D721Med (cell line): ENCODE results near the gene EPN3.

Source experiments
- DNase-seq: peaks from one replicate; pipeline ENCODE4 v3.0.0; 2011; ENCODE audit warnings: low spot score; ENCODE audit not compliant: insufficient read length
- FAIRE-seq: peaks from 2 replicates; lab custom pipeline; 2011; peaks lifted over from hg19 to GRCh38; lab: Jason Lieb, UNC
- TF ChIP-seq, protein P1 (sequence below): IDR thresholded peaks from 2 replicates; pipeline ENCODE4 v1.5.1; 2012; ENCODE audit warnings: mild to moderate bottlenecking, control low read depth; ENCODE audit not compliant: insufficient read depth; ENCODE audit errors: missing control alignments

The EPN3 gene

DNA sequence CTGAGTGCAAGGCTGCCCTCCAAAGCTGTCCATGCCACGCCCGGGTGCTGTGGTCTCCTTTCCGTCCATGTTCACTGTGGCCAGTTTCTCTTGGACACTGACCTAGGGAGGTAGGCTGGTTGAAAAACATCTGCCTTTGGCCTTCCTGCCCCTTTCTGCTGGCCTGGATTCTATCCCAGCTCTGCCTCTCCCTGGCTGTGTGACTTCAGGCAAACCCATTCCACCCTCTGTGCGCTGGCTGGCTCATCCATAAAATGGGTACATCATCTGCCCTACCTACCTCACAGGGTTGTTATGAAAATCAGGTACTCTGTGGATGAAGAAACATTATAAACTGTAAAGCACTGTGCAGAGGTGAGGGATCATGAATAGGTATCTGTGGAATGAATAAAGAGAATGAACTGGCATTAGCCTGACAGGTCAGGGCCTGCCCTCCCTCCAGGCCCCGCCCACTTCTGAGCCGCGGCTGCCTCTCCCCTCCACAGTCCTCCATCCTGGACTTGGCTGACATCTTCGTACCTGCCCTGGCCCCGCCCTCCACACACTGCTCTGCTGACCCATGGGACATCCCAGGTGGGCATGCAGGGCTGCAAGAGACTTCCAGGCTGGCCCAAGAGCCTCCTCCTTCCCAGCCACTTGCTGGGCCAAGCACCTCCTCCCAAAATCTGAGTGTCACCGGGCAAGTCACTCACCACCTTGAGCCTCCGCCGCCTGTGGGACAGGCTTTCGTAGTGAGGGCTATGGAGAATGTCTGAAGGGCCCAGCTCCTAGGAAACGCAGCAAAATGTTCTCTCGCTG, 7.4 kb downstream of the EPN3 start:
- DNase-seq (no peak), FAIRE-seq (no peak)
- TF ChIP-seq, protein P1, sequence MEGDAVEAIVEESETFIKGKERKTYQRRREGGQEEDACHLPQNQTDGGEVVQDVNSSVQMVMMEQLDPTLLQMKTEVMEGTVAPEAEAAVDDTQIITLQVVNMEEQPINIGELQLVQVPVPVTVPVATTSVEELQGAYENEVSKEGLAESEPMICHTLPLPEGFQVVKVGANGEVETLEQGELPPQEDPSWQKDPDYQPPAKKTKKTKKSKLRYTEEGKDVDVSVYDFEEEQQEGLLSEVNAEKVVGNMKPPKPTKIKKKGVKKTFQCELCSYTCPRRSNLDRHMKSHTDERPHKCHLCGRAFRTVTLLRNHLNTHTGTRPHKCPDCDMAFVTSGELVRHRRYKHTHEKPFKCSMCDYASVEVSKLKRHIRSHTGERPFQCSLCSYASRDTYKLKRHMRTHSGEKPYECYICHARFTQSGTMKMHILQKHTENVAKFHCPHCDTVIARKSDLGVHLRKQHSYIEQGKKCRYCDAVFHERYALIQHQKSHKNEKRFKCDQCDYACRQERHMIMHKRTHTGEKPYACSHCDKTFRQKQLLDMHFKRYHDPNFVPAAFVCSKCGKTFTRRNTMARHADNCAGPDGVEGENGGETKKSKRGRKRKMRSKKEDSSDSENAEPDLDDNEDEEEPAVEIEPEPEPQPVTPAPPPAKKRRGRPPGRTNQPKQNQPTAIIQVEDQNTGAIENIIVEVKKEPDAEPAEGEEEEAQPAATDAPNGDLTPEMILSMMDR = no peak

DNA sequence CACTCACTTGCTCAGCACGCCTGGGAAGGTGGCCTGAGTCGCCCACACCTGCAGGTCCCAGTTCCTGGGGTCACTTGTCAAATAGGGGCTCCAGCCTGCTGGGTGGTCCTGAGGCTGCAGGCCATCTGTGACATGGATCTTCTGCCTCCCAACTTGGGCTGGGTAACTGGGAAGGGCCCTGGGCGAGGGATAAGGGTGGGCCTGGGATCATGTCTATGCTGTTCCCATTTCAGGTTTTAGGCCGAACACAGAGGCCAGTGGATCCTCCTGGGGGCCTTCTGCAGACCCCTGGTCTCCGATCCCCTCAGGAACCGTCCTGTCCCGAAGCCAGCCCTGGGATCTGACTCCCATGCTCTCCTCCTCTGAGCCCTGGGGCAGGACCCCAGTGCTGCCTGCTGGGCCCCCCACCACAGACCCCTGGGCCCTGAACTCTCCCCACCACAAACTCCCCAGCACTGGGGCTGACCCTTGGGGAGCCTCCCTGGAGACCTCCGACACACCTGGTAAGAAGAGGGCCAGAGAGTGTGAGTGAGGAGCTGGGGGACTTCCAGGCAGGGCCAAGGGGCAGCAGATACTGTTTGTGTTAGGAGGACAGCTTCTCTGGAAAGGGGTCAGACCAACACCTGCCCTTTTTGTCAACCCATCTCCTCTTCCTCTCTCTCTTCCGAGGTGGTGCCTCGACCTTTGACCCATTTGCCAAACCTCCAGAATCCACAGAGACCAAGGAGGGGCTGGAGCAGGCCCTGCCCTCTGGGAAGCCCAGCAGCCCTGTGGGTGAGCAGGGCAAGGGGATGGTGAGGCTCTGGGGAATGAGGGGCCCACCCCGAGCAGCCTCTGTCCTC, 8.2 kb downstream of the EPN3 start:
- DNase-seq = no peak
- no peak for FAIRE-seq
- TF ChIP-seq, protein P1 = no peak

DNA sequence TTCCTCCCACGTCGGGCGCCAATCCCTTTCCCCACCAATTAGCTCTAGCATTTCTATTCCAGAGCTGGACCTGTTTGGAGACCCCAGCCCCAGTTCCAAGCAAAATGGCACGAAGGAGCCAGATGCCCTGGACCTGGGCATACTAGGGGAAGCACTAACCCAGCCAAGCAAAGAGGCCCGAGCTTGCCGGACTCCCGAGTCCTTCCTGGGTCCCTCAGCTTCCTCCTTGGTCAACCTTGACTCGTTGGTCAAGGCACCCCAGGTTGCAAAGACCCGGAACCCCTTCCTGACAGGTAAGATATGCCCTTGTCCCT, 8.8 kb downstream of the EPN3 start:
- FAIRE-seq = no peak
- TF ChIP-seq, protein P1 = no peak
- no peak for DNase-seq

DNA sequence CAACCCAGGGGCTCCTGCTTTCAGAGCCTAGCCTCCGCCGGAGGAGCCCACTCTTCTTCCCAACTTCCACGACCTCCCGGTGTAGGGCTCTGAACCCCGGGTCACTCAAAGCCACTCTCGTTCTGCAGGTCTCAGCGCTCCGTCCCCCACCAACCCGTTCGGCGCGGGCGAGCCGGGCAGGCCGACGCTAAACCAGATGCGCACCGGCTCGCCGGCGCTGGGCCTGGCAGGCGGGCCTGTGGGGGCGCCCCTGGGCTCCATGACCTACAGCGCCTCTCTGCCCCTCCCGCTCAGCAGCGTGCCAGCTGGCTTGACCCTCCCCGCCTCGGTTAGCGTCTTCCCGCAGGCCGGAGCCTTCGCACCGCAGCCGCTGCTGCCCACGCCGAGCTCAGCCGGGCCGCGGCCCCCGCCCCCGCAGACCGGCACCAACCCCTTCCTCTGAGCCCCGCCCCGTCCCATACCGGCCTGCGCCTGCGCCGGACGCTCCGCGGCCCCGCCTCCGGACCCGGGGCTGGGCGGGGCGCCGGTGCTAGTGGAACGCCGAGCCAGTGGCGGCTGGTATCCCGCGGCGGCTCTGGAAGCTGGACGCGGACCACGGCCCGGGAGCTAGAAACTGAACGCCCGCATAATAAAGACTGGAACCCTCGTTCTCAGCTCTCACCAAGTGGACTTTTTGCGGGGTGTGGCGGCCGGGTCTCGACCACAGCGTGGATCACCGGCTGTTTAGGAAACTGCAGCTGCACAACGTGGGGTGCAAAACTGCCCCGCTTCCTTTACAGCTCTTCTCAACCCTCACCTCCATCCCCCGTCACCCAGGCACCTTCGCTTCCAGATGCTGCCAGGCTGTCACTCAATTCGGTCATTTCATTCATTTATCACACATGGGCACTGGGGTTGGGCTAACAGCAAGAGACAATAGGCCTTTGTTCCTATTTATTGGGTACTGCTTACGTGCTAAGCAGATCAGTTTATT, 9.5 kb downstream of the EPN3 start:
- TF ChIP-seq, protein P1 = no peak
- DNase-seq (peak; percentile 97), FAIRE-seq (no peak)

DNA sequence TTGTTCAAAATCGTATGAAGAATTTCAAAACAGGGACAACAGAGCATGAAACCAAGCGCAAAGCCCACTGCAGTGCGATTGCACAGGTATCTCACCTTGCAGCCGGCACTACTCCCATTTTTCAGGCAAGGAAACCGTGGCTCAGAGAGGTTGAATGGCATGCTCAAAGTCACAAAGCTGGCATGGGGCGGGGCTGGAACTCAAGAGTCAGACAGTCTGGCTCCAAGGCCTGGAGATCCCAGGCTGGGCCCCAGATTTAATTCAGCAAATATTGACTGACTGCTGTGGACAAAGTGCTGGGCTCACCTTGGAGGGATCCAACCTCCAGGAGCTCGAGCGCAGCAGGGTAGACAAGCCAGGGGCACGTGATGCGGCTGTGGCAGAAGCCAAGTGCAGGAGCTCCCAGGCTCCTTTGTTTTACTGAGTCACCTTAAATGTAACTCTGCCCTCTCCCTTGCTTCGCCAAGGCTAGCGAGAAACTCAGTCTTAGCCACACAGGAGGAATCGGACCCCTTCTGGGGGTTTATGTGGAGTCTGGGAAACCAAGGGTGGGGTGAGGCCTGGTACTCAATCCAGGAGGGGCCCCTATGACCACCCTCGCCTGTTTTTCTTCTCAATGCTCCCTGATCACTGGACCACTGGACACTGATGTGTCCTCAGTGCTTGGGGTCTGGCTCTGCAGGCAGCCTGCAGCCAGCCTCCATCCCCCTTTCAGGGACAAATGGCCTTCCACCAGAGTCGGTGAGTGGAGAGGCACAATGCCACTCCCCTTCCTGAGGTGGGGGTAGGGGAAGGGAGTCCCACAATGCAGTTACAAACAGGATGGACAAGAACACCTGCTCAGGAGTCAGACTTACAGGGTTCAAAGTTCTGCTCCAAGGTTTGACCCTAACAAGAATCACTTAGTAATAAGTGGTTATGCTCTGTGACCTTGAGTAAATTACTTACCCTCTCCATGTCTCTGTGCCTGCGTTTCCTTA, 10.6 kb downstream of the EPN3 start:
- FAIRE-seq = no peak
- TF ChIP-seq, protein P1 = no peak
- DNase-seq = no peak

DNA sequence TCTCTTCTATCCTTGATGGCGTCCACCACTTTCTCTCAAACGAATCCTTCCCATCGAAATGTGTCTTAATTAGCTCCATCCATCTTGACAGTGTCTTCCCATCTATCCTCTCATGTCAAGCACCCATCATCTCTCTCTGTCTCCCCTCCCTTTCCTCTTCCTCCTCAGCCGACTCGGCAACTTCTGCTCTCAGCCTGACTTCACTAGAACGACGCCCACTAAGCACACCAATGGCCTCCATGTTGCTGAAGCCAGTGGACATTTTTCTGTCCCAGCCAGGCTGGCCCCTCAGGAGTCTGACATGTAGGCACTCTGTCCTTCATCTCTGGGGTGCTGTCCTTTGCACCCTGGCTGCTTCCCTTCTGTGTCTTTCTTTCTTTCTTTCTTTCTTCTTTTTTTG, 12.0 kb downstream of the EPN3 start:
- FAIRE-seq (no peak), DNase-seq (no peak)
- TF ChIP-seq, protein P1 = no peak
